Measurements from ENCODE around the gene IP6K3. TPM values are rescaled to one million over a fixed set of nuclear protein-coding genes. Genes with fewer than 3 reads are reported as not detected.

Gene IP6K3
- polyA plus RNA-seq, 1 donor (not counting 4 experiments of a cell fraction or from before 2014, with no cell fraction given) = not detected

DNA sequence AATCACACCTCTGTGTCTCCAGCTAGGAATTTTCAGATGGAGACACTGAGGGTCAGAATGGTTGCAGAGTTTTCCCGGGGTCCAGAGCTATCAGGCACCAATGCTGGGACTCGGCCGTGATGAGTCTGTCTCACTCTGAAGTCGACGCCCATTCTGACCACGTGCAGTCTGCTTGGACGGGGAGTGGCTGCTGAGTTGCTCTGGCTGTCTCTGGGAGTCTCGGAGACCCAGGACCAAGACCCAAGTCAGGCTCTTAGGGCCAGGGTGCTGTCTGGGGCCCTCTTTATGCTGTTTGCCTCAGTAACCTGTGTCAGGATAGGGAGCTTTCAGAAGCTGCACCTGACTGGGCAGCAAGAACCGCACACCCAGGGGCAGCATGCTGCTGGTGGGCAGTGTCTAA lies 4.6 kb downstream of the IP6K3 start:
- FAIRE-seq = no peak
- no peak overlapping the region for H3K27ac ChIP-seq (ENCODE audit: control insufficient read depth, insufficient read depth, low read length)

GRCh38 chr6:33740794-33741193 lies 5.9 kb downstream of the IP6K3 start:
- Histone ChIP-seq H4K20me1 (ENCODE audit: control insufficient read depth, extremely low read depth, insufficient read depth, low read length) (no peaks in the 10 kb centered on the region), H3K27me3 (ENCODE audit: control insufficient read depth, extremely low read depth, insufficient read depth, low read length) (peaks cover 5% of the 10 kb centered on the region), H3K9ac (ENCODE audit: control insufficient read depth, extremely low read depth, insufficient read depth, low read length) (no peak overlapping the region), H3K27ac (ENCODE audit: control insufficient read depth, insufficient read depth, low read length) (no peak overlapping the region), H3K9me1 (ENCODE audit: control insufficient read depth, extremely low read depth, insufficient read depth, low read length) (peaks cover 2% of the 10 kb centered on the region), H3K4me1 (ENCODE audit: control insufficient read depth, extremely low read depth, insufficient read depth, low read length) (peaks cover 16% of the 10 kb centered on the region), H2AFZ (ENCODE audit: control insufficient read depth, low read length) (no peak overlapping the region), H3K79me2 (ENCODE audit: control insufficient read depth, insufficient read depth, low read length) (no peaks in the 10 kb centered on the region), H3K36me3 (ENCODE audit: control insufficient read depth in 2 of 2, extremely low read depth in 1 of 2, insufficient read depth in 2 of 2, low read length in 2 of 2) (no peaks in the 10 kb centered on the region), H3K4me3 (ENCODE audit: control insufficient read depth in 2 of 3, extremely low read depth in 1 of 3, insufficient read depth in 2 of 3, low read depth in 1 of 3, low read length in 3 of 3) (no peak overlapping the region), H3K9me3 (ENCODE audit: control insufficient read depth, low read depth, low read length) (no peaks in the 10 kb centered on the region), H3K4me2 (ENCODE audit: control insufficient read depth, extremely low read depth, insufficient read depth, low read depth, low read length) (no peak overlapping the region)
- FAIRE-seq = peak; percentile 46
- dilution Hi-C loops (cut with MboI; ENCODE audit: extremely low pct_ligation_motif_present, low sequenced_read_pairs) = no loop called here
- DNase-seq (ENCODE audit: low read depth, low spot score) = no peak
- TF ChIP-seq EZH2 (IDR thresholded peaks at IDR 0.05; ENCODE audit: low read length) (no peak), CTCF (optimal IDR thresholded peaks at IDR 0.05 in 1 of 3, IDR thresholded peaks at IDR 0.05 in 1 of 3, conservative IDR thresholded peaks at IDR 0.05 in 1 of 3; ENCODE audit: extremely low read depth in 1 of 3, insufficient read depth in 2 of 3, low read length in 3 of 3) (no peak)

More for the DNA sequence above, 4.6 kb downstream of the IP6K3 start:
- DNase-seq (ENCODE audit: low read depth, low spot score) = no peak
- Histone ChIP-seq H3K36me3 (ENCODE audit: control insufficient read depth in 2 of 2, extremely low read depth in 1 of 2, insufficient read depth in 2 of 2, low read length in 2 of 2) (no peaks in the 10 kb centered on the region), H3K4me3 (ENCODE audit: control insufficient read depth in 2 of 3, extremely low read depth in 1 of 3, insufficient read depth in 2 of 3, low read depth in 1 of 3, low read length in 3 of 3) (no peak overlapping the region), H3K79me2 (ENCODE audit: control insufficient read depth, insufficient read depth, low read length) (no peaks in the 10 kb centered on the region), H3K9me3 (ENCODE audit: control insufficient read depth, low read depth, low read length) (no peaks in the 10 kb centered on the region), H2AFZ (ENCODE audit: control insufficient read depth, low read length) (no peak overlapping the region), H3K27me3 (ENCODE audit: control insufficient read depth, extremely low read depth, insufficient read depth, low read length) (peaks cover 5% of the 10 kb centered on the region), H4K20me1 (ENCODE audit: control insufficient read depth, extremely low read depth, insufficient read depth, low read length) (no peaks in the 10 kb centered on the region), H3K4me2 (ENCODE audit: control insufficient read depth, extremely low read depth, insufficient read depth, low read depth, low read length) (no peak overlapping the region), H3K4me1 (ENCODE audit: control insufficient read depth, extremely low read depth, insufficient read depth, low read length) (peaks cover 16% of the 10 kb centered on the region), H3K9me1 (ENCODE audit: control insufficient read depth, extremely low read depth, insufficient read depth, low read length) (peaks cover 2% of the 10 kb centered on the region), H3K9ac (ENCODE audit: control insufficient read depth, extremely low read depth, insufficient read depth, low read length) (no peak overlapping the region)
- dilution Hi-C loops (cut with MboI; ENCODE audit: extremely low pct_ligation_motif_present, low sequenced_read_pairs) = no loop called here
- TF ChIP-seq CTCF (optimal IDR thresholded peaks at IDR 0.05 in 1 of 3, IDR thresholded peaks at IDR 0.05 in 1 of 3, conservative IDR thresholded peaks at IDR 0.05 in 1 of 3; ENCODE audit: extremely low read depth in 1 of 3, insufficient read depth in 2 of 3, low read length in 3 of 3) = no peak
- TF ChIP-seq EZH2 (IDR thresholded peaks at IDR 0.05; ENCODE audit: low read length) = no peak

Measured in keratinocyte (primary cell).